ENCODE results near the gene ADRM1.

DNA sequence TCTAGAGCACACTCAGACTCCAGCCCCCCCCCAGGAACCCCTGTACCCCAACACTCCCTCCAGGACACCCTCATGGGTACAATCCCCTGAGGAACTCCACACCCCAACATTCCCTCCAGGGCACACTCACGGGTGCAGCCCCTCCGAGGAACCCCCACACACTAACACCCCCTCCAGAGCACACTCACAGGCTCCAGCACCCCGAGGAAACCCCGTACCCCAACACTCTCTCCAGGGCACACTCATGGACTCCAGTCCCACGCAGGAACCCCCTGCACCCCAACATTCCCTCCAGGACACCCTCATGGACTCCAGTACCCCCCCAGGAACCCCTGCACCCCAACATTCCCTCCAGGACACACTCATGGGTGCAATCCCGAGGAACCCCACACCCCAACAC, 32.7 kb downstream of the ADRM1 start:
- TF ChIP-seq, protein P1, sequence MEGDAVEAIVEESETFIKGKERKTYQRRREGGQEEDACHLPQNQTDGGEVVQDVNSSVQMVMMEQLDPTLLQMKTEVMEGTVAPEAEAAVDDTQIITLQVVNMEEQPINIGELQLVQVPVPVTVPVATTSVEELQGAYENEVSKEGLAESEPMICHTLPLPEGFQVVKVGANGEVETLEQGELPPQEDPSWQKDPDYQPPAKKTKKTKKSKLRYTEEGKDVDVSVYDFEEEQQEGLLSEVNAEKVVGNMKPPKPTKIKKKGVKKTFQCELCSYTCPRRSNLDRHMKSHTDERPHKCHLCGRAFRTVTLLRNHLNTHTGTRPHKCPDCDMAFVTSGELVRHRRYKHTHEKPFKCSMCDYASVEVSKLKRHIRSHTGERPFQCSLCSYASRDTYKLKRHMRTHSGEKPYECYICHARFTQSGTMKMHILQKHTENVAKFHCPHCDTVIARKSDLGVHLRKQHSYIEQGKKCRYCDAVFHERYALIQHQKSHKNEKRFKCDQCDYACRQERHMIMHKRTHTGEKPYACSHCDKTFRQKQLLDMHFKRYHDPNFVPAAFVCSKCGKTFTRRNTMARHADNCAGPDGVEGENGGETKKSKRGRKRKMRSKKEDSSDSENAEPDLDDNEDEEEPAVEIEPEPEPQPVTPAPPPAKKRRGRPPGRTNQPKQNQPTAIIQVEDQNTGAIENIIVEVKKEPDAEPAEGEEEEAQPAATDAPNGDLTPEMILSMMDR (IDR thresholded peaks at IDR 0.05): no peak
- no peak for TF ChIP-seq POLR2A (IDR thresholded peaks at IDR 0.05)

Measured in adrenal gland (tissue), 5 donors.